Ascending aorta (tissue), 2 donors: Measurements from ENCODE around the gene CHPF. TPM values are rescaled to one million over a fixed set of nuclear protein-coding genes. Genes with fewer than 3 reads are reported as not detected.

ENCODE experiments used
- DNase-seq, 2 donors: peaks; one replicate each; pipeline ENCODE4 v3.0.0-alpha.2; 2019; ENCODE audit warnings: low spot score in 2 of 2
- H3K27ac ChIP-seq, 2 donors: fragments of 200-600 bp; sonication (generic); one replicate each; pipeline ENCODE4 v1.5.1; 2016 to 2017; ENCODE audit warnings: mild to moderate bottlenecking in 1 of 2
- H3K27me3 ChIP-seq: fragments of 200-600 bp; sonication (generic); one replicate; pipeline ENCODE4 v1.5.1; 2017
- H3K36me3 ChIP-seq, 2 donors: fragments of 200-600 bp; sonication (generic); one replicate each; pipeline ENCODE4 v1.5.1; 2016
- H3K4me1 ChIP-seq, 2 donors: fragments of 200-600 bp; sonication (generic); one replicate each; pipeline ENCODE4 v1.5.1; 2016 to 2017; ENCODE audit warnings: mild to moderate bottlenecking in 1 of 2
- H3K4me3 ChIP-seq, 2 donors: fragments of 200-600 bp; sonication (generic); one replicate each; pipeline ENCODE4 v1.5.1; 2016 to 2017; ENCODE audit warnings: mild to moderate bottlenecking in 1 of 2
- H3K9me3 ChIP-seq, 2 donors: fragments of 200-600 bp; sonication (generic); one replicate each; pipeline ENCODE4 v1.5.1; 2016
- intact Hi-C: fragments of 100-400 bp; cut with DNase I; formaldehyde crosslinking; loops from one replicate; pipeline ENCODE4 v1.15.1; 2023
- total RNA-seq: library from RNA; depleted of rRNA; stranded (reverse); fragments of >200 nt; gene quantifications from one replicate; pipeline ENCODE4 v1.1.0, GENCODE V29; 2016
- TF ChIP-seq, protein P1 (sequence below), 3 experiments: fragments of 200-600 bp in 2 of 3; fragments of 450-650 bp in 1 of 3; sonication (generic) in 2 of 3; IDR thresholded peaks; one replicate each; pipeline ENCODE4 v1.5.1; 2016 to 2019; ENCODE audit warnings: antibody characterized with exemption in 3 of 3, mild to moderate bottlenecking in 1 of 3, moderate library complexity in 1 of 3

The CHPF gene
- total RNA-seq, 1 donor from 2014 or later = 249 TPM

DNA sequence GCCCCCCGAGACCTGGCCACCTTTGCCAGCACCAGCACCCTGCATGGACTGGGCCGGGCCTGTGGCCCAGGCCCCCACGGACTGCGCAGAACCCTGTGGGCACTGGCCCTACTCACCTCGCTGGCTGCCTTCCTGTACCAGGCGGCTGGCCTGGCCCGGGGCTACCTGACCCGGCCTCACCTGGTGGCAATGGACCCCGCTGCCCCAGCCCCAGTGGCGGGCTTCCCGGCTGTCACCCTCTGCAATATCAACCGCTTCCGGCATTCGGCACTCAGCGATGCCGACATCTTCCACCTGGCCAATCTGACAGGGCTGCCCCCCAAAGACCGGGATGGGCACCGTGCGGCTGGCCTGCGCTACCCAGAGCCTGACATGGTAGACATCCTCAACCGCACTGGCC, 28.8 kb downstream of the CHPF start:
- H3K27me3 ChIP-seq = peaks cover 27% of the 10 kb centered on the region
- no peak overlapping the region for H3K4me3 ChIP-seq
- intact Hi-C loops = no loop called here
- H3K27ac ChIP-seq = no peak overlapping the region
- TF ChIP-seq, protein P1, sequence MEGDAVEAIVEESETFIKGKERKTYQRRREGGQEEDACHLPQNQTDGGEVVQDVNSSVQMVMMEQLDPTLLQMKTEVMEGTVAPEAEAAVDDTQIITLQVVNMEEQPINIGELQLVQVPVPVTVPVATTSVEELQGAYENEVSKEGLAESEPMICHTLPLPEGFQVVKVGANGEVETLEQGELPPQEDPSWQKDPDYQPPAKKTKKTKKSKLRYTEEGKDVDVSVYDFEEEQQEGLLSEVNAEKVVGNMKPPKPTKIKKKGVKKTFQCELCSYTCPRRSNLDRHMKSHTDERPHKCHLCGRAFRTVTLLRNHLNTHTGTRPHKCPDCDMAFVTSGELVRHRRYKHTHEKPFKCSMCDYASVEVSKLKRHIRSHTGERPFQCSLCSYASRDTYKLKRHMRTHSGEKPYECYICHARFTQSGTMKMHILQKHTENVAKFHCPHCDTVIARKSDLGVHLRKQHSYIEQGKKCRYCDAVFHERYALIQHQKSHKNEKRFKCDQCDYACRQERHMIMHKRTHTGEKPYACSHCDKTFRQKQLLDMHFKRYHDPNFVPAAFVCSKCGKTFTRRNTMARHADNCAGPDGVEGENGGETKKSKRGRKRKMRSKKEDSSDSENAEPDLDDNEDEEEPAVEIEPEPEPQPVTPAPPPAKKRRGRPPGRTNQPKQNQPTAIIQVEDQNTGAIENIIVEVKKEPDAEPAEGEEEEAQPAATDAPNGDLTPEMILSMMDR (IDR thresholded peaks at IDR 0.05) = no peak
- DNase-seq = no peak
- peaks cover 0 to 11% of the 10 kb centered on the region in 2 donors for H3K4me1 ChIP-seq
- H3K36me3 ChIP-seq = no peaks in the 10 kb centered on the region
- no peaks in the 10 kb centered on the region for H3K9me3 ChIP-seq

DNA sequence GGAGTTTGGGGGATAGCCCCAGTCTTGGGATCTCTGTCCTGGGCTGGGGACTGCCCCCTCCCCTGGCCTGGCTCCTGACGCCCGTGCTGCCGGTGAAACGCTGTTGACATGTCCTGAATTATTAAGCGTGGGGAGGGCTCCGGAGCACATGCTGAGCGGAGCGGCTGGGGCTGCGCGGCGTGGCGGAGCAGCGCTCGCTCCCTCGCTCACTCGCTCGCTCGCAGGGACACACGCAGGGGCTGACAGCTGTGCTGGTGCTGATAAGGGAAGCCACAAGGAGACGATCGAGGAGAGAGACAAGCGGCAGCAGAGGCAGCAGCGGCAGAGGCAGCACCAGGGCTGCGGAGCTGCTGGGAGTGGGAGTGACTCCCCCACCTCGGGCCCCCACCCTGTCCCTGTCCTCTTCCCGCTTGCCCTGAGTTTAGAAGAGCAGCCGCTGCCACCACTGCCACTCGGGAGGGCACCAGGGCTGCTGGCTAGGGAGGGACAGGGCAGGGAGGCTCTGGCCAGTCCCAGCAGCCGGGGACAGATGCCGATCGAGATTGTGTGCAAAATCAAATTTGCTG, 29.3 kb downstream of the CHPF start, which contains the start of gene ASIC4:
TSS of gene ASIC4 (plus strand) at position 287 of the 566 bp plus-strand sequence. CDS start at position 530, 243 bp downstream.
- H3K4me3 ChIP-seq = no peak within 1 kb of the TSS
- intact Hi-C loops = no loop called here
- TF ChIP-seq, protein P1 (IDR thresholded peaks at IDR 0.05) = no peak
- no peaks in the 10 kb centered on the region for H3K36me3 ChIP-seq
- DNase-seq = no peak
- H3K27me3 ChIP-seq = peaks cover 27% of the 10 kb centered on the region
- no peak within 1 kb of the TSS for H3K27ac ChIP-seq
- H3K9me3 ChIP-seq = no peaks in the 10 kb centered on the region
- peaks cover 0 to 16% of the 10 kb centered on the region in 2 donors for H3K4me1 ChIP-seq

DNA sequence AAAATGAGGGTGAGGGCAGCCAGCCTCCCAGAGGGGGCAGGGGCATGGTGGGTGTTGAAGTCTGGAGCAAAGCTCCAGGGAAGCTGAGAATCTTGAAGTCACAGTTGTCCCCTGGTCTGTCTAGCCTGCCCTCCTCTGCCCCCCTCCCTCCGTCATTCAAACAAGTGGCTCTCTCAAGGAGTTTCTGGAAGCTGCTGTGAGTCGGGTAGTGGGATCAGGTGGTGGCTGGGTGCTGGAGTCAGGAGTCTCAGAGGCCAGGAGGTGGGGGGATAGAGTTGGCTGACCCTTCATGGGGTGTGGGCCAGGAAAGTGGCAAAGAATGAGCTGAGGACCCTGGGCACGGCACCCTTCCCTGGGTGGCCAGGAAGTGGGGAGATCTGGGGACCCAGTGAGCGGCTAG, 29.8 kb downstream of the CHPF start:
- intact Hi-C loops = no loop called here
- Histone ChIP-seq H3K27me3 (peaks cover 27% of the 10 kb centered on the region), H3K4me3 (no peak overlapping the region), H3K27ac (no peak overlapping the region), H3K4me1 (peaks cover 4 to 21% of the 10 kb centered on the region in 2 donors), H3K36me3 (no peaks in the 10 kb centered on the region), H3K9me3 (no peaks in the 10 kb centered on the region)
- DNase-seq = no peak
- TF ChIP-seq, protein P1 (IDR thresholded peaks at IDR 0.05) = no peak

DNA sequence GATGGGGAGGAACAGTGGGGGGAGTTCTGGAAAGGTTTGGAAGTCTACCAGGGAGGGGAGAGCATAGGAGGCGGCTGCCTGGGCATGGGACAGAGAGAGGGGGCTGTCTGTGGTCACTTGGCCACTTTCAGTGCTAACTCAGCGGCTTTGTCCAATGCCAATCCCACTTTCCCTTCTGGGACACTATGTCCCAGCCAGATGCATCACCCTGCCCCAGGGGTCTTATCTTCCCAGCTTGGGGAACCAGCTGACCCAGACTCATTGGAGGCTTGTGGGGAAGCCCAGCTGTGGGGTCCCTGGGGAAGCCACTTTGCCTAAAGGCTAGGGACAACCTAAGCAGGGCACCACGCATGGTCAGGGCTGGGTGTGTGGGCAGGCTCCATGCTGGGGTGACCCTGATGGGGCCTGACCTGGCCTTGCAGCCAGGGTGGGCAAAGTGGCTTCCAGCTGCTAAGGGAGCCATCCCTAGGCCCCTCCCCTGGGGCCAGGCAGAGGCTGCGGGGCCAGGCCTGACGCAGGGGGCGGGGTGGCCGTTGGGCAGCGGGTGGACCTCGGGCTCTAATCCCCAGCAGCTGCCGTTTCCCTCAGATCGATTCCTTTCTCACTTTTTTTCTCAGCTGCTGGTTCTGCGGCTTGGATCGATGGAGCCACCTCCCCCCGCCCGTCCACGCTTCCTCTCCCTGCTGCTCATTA, 30.9 kb downstream of the CHPF start:
- Histone ChIP-seq H3K36me3 (no peaks in the 10 kb centered on the region), H3K4me1 (peaks cover 5 to 25% of the 10 kb centered on the region in 2 donors), H3K4me3 (no peak overlapping the region), H3K27ac (no peak overlapping the region), H3K9me3 (no peaks in the 10 kb centered on the region), H3K27me3 (peaks cover 27% of the 10 kb centered on the region)
- intact Hi-C loops = no loop called here
- TF ChIP-seq, protein P1 (IDR thresholded peaks at IDR 0.05) = no peak
- no peak for DNase-seq

DNA sequence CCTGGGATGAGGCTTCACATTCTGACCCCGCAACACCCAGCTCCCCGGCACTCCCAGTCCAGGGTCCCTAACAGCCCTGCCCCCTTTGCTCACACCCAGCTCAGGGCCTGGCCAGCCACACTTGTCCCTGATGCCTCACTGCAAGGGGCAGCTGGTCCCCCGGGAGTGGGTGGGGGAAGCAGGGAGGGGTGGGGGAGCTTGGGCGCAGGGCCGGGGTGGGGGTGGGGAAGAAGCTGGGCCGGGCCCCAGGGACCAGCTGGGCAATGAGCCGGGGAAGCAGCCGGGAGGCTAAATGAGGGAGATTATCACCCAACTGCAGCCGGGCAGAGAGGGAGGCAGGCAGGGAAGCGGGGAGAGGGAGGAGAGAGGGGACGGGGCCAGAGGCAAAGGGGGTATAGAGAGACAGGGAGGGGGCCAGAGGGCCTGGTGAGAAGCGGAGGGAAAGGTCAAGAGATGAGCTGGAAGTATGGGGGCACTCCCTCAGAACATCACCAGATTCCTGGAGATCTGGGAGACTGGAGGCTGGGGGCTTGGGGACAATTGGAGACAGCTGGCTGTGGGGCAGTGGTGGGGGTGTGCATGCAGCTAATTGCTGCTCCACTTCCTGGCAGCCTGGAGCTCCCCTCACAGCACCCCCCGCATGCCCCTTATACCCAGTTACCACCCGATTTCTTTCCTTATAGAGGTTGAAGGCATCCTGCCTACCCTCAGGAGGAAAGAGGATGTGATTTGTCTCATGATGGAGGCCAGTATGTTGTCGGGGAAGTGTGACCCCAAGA, 31.9 kb downstream of the CHPF start:
- DNase-seq = no peak
- Histone ChIP-seq H3K4me1 (peaks cover 5 to 25% of the 10 kb centered on the region in 2 donors), H3K9me3 (no peaks in the 10 kb centered on the region), H3K36me3 (peaks cover 1% of the 10 kb centered on the region in 2 donors), H3K4me3 (no peak overlapping the region), H3K27me3 (peaks cover 27% of the 10 kb centered on the region), H3K27ac (no peak overlapping the region)
- TF ChIP-seq, protein P1 (IDR thresholded peaks at IDR 0.05) = no peak
- intact Hi-C loops = no loop called here
